ENCODE results near the gene JAZF1.
A peak's percentile ranks its signal among the peaks of the same experiment; 100 is the strongest.

Gene JAZF1

GRCh38 chr7:28180364-28181147 is at the start of gene JAZF1:
Gene JAZF1, minus strand, starts transcription at chr7:28180795.
- peak; percentile 64 for DNase-seq (ENCODE audit: low spot score)

GRCh38 chr7:28230261-28230660 is 49.7 kb upstream of the JAZF1 start:
- DNase-seq (ENCODE audit: low spot score): no peak

GRCh38 chr7:28228396-28228795 is 47.8 kb upstream of the JAZF1 start:
- DNase-seq (ENCODE audit: low spot score): no peak

DNA sequence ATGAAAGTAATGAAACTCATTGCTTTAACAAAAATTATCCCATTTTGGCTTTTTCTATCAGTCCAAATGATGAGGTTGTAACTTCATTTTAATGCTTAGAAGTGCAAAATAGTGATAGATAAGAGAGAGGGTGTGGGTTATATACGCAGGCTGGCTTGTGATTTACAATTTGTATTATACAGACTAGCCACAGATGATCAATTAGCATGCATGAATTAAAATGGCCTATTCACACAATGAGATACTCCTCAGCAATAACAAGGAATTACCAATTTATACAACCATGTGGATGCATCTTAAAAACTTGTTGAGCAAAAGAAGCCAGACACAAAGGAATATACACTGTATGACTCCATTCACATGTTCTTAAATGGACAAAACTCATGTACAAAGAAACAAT is 45.4 kb upstream of the JAZF1 start:
- no peak for DNase-seq (ENCODE audit: low spot score)

DNA sequence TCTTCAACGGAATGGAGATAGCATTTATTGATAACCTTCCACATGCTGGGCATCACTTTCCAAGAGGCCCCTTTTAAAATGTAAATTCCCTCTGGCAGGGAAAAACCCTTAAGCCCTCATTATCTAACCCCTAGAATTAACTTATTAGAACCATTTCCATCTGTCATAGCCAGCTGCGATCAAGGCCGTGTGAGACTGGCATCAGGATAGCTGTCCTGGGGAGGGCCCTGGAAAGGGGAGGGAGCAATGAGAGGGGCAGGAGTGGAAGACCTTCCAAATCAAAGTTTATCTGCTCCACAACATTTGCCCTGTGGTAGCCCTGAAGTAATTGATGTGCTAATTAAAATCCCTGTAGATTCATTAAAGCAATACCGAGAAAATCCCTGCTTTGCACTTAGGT is 45.0 kb upstream of the JAZF1 start:
- no peak for DNase-seq (ENCODE audit: low spot score)

DNA sequence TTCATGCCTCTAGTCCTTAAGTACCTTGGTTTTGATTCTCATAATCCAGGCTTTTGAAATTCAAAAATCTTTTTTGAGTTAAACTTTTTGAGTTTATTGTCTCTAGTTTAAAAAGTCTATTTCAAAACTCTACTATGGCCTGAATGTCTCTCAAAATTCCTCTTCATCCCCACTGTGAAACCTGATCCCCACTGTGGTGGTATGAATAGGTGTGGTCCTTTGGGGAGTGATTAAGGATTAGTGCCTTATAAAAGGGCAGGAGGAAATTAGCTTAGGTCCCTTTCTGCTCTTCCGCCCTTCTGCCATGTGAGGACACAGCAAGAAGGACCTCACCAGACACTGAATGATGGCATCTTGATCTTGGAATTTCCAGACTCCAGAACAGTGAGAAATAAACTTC is 44.1 kb upstream of the JAZF1 start:
- no peak for DNase-seq (ENCODE audit: low spot score)

GRCh38 chr7:28224172-28224571 is 43.6 kb upstream of the JAZF1 start:
- no peak for DNase-seq (ENCODE audit: low spot score)

GRCh38 chr7:28222636-28223035 is 42.0 kb upstream of the JAZF1 start:
- no peak for DNase-seq (ENCODE audit: low spot score)

DNA sequence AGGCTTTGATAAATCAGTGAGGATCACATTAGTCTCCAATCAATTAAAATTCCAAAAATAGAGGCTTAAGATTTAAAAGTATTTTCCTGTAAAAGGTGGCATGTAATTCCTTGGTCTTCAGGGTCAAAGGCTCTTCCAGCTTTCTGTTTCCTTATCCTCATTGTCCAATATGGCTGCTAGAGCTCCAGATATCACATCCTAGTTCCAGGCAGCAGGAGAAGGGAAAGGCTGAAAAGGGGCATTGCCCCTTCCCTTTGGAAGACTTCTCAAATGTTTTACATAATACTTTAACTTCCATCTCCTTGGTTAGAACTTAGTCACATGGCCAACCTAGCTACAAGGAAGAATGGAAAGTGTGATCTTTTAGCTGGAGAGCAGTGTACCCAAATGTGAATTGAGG is 39.2 kb upstream of the JAZF1 start:
- no peak for DNase-seq (ENCODE audit: low spot score)

DNA sequence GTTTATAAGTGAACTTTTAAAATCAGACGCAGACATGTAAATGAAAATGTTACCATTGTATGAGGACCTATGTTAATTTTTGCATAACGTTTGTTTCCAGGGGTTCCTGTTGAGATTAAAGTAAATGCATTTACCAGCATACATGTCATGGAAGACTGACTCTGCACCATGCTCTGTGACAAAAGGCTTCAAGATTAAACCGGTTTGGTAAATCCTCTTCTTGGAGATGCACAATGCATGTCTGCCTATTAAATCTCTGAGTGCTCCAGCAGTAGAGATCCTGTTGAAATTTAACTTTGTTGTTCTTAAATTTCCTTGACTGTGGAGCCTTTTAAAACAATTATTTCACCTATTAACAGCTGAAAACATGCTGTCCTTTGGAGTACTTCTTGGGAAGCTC is 36.5 kb upstream of the JAZF1 start:
- DNase-seq (ENCODE audit: low spot score): no peak

DNA sequence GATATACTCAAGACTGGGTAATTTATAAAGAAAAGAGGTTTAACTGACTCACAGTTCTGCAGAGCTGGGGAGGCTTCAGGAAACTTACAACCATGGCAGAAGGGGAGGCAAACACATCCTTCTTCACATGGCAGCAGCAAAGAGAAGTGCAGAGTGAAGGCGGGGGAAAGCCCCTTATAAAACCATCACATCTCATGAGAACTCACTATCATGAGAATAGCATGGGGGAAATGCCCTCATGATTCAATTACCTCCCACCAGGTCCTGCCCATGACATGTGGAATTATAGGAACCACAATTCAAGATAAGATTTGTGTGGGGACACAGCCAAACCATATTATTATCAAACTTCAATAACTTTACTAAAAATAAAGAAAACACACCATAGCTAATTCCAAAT is 30.4 kb upstream of the JAZF1 start:
- DNase-seq (ENCODE audit: low spot score): no peak

- no peak for DNase-seq (ENCODE audit: low spot score)
Observed at GRCh38 chr7:28208506-28208905, 27.9 kb upstream of the JAZF1 start.

- no peak for DNase-seq (ENCODE audit: low spot score)
Observed at GRCh38 chr7:28207486-28208158, 27.0 kb upstream of the JAZF1 start.

GRCh38 chr7:28205506-28205905 is 24.9 kb upstream of the JAZF1 start:
- DNase-seq (ENCODE audit: low spot score): no peak

DNA sequence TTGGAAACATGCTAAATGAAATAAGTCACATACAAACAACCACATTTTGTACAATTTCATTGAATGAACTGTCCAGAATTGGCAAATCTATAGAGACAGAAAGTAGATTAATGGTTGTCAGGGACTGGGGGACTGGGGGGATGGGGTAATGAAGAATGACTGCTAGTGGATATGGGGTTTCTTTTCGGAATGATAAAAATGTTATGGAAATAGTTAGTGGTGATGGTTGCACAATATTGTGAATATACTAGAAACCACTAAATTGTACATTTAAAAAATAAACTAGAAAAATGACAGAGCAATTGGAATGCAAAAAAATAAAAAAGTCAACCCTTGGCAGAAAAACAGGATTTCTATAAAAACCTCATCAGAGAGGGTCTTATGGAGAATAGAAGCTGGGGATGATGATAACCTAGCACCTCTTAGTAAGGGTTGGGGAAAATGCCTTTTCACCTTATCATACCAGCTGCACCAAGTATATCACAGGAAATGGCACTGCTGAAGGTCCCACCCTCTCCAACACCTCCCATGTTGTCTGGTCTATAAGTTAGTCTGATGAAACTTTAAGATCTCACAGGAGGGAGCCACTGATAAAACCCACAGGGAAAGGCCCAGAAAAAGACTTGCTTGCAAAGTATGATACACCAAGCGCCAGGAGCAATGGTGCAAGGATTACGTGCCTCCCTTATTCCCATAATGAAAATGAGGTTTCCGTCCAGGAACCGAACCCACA is 23.1 kb upstream of the JAZF1 start:
- DNase-seq (ENCODE audit: low spot score): no peak

GRCh38 chr7:28202222-28202621 is 21.6 kb upstream of the JAZF1 start:
- DNase-seq (ENCODE audit: low spot score): no peak

DNA sequence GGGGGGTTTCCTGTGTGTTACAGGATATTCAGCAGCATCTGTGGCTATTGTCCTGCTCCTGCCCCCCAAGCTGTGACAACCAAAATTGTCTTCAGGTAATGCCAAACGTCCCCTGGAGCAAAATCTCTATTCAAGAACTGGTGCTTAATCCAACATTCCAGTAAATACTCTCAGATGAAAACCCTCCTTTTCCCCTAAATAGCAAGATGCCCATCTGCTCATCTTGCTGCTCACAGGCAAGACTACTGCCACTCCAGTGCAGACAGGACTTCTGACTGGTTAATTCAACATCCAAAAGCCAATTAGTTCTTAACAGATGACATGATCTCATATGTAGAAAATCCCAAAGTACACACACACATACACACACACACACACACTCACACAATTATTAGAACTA is 20.5 kb upstream of the JAZF1 start:
- no peak for DNase-seq (ENCODE audit: low spot score)

GRCh38 chr7:28200598-28200997 is 20.0 kb upstream of the JAZF1 start:
- no peak for DNase-seq (ENCODE audit: low spot score)

GRCh38 chr7:28199021-28199510 is 18.5 kb upstream of the JAZF1 start:
- DNase-seq (ENCODE audit: low spot score): no peak

- no peak for DNase-seq (ENCODE audit: low spot score)
Observed at GRCh38 chr7:28195910-28196620, 15.5 kb upstream of the JAZF1 start.

DNA sequence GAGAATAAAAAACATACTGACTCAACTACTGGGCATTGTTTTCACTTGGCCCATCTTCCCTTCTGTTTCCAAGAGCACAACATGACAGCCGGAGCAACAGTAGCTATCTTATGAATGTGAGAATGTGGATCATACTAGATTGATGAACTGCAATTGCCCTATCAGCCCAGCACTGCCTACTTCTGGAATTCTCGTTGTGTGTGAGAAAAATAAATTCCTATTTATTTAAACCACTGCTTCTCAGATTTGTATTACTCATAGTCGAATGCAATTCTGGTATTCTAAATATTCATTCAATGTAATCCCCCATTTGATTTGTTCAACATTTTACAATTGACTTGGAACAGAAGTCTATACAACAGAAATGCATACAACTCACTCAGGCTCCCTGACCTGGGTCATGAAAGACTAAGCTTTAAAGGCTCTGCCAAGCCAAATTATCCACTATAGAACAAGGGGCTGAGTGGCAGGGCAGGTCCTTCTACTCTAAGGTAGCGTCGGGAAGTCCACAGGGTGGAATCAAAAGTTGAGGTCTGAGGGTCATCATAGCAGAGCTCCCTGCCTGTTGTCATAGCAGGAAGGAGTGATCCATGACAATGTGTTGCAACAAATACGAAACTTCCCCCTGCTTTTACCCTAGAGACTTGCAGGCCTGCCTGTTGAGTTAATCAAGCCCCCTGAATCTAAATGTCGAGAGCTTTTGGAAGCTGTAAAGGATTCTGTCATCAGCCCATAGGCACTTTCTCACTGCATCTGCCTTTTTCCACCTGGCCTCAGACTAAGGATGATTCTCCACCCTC is 12.4 kb upstream of the JAZF1 start:
- DNase-seq (ENCODE audit: low spot score): no peak

Data from hepatic stellate cell (primary cell).